Measurements from ENCODE around the gene TFF3.

TFF3 gene

DNA sequence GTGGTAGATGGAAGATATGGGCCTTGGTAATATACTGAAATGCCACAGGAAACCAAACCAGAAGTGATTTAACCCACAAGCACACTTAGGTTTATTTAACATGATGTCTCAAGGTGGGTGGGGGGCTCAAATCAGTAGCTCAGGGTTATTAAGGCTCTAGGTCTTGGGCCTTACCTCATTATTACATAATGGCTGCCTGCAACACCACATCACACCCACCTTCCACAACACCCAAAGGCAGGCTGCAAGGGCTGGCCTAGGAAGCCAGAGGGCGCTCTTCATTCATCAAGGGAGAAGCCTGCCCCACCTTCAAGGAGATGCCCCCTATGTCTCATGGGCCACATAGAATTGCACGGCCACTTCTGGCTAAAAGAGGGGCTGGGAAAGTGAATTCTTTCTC, 45.1 kb upstream of the TFF3 start:
- Mint-ChIP-seq H3K36me3 (ENCODE audit: low read depth) (no peaks in the 10 kb centered on the region), H3K4me1 (peaks cover 33% of the 10 kb centered on the region), H3K27ac (no peak overlapping the region), H3K9me3 (peaks cover 32% of the 10 kb centered on the region), H3K4me3 (no peak overlapping the region), H3K27me3 (ENCODE audit: low read depth, poor library complexity) (peaks cover 30% of the 10 kb centered on the region)
- TF ChIP-seq, protein P1, sequence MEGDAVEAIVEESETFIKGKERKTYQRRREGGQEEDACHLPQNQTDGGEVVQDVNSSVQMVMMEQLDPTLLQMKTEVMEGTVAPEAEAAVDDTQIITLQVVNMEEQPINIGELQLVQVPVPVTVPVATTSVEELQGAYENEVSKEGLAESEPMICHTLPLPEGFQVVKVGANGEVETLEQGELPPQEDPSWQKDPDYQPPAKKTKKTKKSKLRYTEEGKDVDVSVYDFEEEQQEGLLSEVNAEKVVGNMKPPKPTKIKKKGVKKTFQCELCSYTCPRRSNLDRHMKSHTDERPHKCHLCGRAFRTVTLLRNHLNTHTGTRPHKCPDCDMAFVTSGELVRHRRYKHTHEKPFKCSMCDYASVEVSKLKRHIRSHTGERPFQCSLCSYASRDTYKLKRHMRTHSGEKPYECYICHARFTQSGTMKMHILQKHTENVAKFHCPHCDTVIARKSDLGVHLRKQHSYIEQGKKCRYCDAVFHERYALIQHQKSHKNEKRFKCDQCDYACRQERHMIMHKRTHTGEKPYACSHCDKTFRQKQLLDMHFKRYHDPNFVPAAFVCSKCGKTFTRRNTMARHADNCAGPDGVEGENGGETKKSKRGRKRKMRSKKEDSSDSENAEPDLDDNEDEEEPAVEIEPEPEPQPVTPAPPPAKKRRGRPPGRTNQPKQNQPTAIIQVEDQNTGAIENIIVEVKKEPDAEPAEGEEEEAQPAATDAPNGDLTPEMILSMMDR (IDR thresholded peaks at IDR 0.05), result no peak
- no peak for DNase-seq

DNA sequence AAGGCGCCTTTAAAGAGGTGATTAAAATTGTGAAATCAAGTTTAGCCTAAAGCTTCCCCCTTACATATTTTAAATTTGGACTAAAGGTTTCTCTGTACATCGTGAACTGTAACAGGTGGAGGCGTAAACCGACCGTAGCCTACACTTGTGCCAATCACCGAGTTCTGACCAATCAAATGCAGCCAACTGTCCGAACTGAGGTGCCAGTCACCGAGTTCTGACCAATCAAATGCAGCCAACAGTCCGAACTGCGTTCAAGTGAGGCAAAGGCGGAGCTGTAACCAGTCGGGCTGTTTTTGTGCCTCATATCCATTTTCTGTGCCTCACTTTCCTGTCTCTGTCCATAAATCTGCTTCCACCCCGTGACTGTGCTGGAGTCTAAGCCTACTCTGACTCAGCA, 43.7 kb upstream of the TFF3 start:
- H3K4me3 Mint-ChIP-seq, result no peak overlapping the region
- H3K36me3 Mint-ChIP-seq (ENCODE audit: low read depth), result no peaks in the 10 kb centered on the region
- H3K27ac Mint-ChIP-seq, result no peak overlapping the region
- TF ChIP-seq, protein P1 (IDR thresholded peaks at IDR 0.05), result no peak
- DNase-seq, result no peak
- H3K9me3 Mint-ChIP-seq, result peaks cover 46% of the 10 kb centered on the region
- peaks cover 26% of the 10 kb centered on the region for H3K27me3 Mint-ChIP-seq (ENCODE audit: low read depth, poor library complexity)
- peaks cover 20% of the 10 kb centered on the region for H3K4me1 Mint-ChIP-seq

DNA sequence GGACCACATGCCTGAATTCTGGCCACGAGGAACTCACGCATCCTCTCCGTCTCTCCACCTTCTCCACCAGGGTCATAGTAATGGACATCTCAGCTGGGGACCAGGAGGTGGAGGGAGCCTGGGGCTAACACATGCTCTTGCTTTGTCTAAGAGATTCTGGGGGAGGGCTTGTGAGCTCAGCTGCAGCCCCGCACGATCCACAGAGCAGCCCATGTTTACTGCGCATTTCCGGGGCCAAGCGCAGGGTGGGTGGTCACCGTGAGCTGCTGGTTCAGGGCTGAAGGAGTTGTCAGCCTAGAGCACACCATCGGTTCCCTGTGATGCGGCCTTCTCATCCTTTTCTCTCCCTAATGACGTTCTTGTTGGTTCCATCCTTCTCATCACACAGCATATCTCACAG, 43.1 kb upstream of the TFF3 start:
- Mint-ChIP-seq H3K4me1 (peaks cover 23% of the 10 kb centered on the region), H3K36me3 (ENCODE audit: low read depth) (no peaks in the 10 kb centered on the region), H3K27ac (no peak overlapping the region)

DNA sequence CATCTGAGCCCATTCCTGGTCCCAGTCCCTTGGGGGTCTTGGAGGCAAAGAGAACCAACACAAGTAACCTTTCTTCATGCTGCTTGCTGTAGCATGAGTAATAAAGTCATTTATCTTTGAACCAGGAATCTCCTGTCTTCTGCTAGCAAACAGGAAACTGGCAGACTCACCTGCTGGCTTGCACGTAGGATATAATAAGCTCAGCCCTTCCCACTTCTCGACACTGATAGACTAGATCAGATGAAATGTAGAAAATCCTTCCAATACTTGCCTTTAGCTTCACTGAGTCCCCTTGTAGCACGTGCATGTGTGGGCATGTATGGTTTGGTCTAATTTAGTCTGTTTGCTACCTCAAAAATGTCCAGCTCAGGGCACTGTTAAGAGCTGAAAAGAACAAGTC, 42.1 kb upstream of the TFF3 start:
- Mint-ChIP-seq H3K4me1 (peaks cover 26% of the 10 kb centered on the region), H3K27me3 (ENCODE audit: low read depth, poor library complexity) (peaks cover 24% of the 10 kb centered on the region), H3K4me3 (no peak overlapping the region), H3K36me3 (ENCODE audit: low read depth) (no peaks in the 10 kb centered on the region), H3K9me3 (peaks cover 56% of the 10 kb centered on the region), H3K27ac (no peak overlapping the region)
- TF ChIP-seq, protein P1 (IDR thresholded peaks at IDR 0.05), result no peak
- no peak for DNase-seq

More for the DNA sequence above, 43.1 kb upstream of the TFF3 start:
- no peak for DNase-seq
- Mint-ChIP-seq H3K4me3 (no peak overlapping the region), H3K27me3 (ENCODE audit: low read depth, poor library complexity) (peaks cover 24% of the 10 kb centered on the region), H3K9me3 (peaks cover 53% of the 10 kb centered on the region)
- TF ChIP-seq, protein P1 (IDR thresholded peaks at IDR 0.05), result no peak

DNA sequence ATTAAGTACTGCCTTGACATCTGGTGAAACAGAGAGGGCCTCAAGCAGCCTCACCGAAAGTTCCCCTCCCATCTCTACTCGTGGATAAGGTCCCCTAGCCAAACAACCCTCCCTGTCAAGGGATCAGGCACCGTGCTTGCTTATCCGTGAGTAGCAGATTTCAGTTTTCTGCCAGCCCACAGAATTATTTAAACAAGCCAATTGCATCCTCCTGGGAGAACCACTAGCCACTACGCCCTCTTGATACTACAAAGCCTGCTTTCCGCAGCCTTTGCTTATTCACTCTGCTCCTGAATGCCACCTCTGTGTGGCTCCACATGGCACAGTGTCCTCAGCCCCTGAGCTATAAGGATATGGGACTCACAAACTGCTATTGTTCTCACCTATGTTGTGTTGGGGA, 41.4 kb upstream of the TFF3 start:
- H3K27ac Mint-ChIP-seq, result no peak overlapping the region
- DNase-seq, result no peak
- H3K9me3 Mint-ChIP-seq, result peaks cover 56% of the 10 kb centered on the region
- H3K4me1 Mint-ChIP-seq, result peaks cover 21% of the 10 kb centered on the region
- H3K4me3 Mint-ChIP-seq, result no peak overlapping the region
- TF ChIP-seq, protein P1 (IDR thresholded peaks at IDR 0.05), result no peak
- H3K27me3 Mint-ChIP-seq (ENCODE audit: low read depth, poor library complexity), result peaks cover 26% of the 10 kb centered on the region
- no peaks in the 10 kb centered on the region for H3K36me3 Mint-ChIP-seq (ENCODE audit: low read depth)

DNA sequence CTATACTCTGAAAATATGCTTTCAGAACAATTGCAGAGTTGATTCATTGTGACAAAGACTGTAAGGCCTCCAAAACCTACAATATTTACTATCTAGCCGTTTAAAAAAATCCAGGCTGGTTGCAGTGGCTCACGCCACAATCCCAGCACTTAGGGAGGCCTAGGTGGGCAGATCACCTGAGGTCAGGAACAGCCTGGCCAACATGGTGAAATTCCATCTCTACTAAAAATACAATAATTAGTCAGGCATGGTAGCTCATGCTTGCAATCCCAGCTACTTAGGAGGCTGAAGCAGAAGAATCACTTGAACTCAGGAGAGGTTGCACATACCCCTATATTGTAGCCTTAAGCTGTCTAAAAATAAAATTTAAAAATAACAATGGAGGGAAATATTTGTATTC, 40.8 kb upstream of the TFF3 start:
- Mint-ChIP-seq H3K4me3 (no peak overlapping the region), H3K27ac (no peak overlapping the region), H3K4me1 (peaks cover 24% of the 10 kb centered on the region), H3K27me3 (ENCODE audit: low read depth, poor library complexity) (peaks cover 26% of the 10 kb centered on the region), H3K36me3 (ENCODE audit: low read depth) (no peaks in the 10 kb centered on the region), H3K9me3 (peaks cover 56% of the 10 kb centered on the region)
- TF ChIP-seq, protein P1 (IDR thresholded peaks at IDR 0.05), result no peak
- no peak for DNase-seq
